GM19397 (cell line): Measurements from ENCODE around the gene NACC2.

Experiments
- ATAC-seq: cut with Tn5 transposase; IDR thresholded peaks from one replicate; pipeline ENCODE4 v1.9.1; 2021; ENCODE audit warnings: mild to moderate bottlenecking, moderate library complexity; ENCODE audit not compliant: unreplicated experiment

Gene NACC2

GRCh38 chr9:135985889-135986288 is 109.2 kb downstream of the NACC2 start:
- no peak for ATAC-seq

DNA sequence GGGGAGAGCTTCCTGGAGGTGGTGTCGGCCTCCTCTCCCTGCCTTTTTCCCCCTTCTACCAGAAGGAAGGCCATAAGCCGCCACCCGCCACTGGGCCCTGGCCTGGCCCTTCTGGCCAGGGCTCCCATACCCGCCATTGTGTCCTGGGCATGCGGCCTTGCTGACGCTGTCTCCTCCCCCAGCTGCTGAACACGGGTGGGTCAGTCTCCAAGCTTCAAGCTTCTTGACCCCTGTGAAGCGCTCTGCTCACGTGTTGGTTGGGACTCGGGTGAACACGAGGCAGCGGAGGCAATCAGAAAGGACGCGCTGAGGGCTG is 109.7 kb downstream of the NACC2 start:
- no peak for ATAC-seq

DNA sequence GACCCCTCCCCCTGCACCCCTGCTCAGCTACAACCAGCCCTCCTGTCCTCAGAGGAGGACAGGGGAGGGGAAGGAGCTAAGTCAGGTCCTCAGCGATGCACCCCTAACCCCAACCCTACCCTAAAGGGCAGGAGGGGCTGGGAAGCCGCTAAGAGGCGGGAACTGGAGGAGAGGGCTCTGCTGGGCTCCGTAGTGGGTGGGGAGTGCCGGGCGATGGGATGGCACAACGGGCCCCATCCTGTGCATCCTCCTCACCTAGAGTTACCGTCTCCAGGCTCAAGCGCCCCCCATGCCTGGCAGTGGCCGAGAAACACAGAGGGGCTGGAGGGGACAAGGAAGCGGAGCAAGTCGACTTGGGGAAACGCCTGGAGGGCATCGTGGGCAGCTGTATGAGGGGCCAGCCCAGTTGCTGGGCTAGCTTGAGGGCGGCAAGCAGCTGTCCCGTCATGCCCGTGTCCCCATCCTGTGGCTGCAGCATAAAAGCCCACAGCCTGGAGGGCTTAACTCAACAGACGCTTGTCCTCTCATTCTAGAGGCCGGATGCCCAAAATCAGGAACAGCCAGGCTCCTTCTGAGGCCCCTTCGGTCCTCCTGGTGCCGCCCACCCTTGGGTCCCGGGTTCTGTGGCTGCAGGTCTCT is 110.9 kb downstream of the NACC2 start:
- no peak for ATAC-seq

DNA sequence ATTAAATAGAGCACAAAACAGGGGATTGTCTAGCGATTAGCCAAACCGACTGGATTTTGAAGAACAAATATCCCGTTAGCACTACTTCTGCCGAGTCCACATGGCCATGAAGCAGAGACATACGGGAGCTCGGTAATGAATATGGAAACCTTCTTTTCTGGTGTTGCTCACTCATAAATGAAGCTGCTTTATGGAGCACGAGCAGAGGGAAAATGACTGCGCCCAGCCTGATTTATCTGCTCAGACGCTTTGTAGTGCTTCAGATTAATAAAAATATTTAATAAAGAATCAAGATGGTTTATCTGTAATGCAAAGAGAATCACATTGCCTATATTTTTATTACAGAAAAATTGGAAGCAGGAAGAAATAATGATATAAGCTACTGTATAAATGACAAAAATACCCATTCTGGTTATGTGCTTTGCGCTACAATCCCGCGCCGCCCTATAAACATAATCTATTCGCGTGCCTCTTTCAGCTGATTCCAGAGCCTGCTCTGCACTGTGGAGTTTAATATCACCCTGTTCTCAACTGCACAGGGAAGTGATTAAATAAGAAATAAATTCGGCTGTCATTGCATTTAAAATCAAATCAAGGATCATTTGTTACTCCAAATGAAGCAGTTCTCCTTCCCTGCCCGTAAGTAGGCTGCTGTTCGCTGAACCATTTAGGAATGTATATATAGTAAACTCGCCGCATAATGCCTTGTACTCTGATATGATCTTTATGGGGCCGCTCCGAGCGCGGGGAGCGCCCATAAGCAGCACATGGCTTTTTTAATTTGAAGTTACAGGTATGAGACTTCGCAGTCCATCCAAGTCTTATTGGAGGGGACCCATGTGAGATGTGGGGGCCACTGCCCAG is 111.6 kb downstream of the NACC2 start:
- ATAC-seq: no peak

DNA sequence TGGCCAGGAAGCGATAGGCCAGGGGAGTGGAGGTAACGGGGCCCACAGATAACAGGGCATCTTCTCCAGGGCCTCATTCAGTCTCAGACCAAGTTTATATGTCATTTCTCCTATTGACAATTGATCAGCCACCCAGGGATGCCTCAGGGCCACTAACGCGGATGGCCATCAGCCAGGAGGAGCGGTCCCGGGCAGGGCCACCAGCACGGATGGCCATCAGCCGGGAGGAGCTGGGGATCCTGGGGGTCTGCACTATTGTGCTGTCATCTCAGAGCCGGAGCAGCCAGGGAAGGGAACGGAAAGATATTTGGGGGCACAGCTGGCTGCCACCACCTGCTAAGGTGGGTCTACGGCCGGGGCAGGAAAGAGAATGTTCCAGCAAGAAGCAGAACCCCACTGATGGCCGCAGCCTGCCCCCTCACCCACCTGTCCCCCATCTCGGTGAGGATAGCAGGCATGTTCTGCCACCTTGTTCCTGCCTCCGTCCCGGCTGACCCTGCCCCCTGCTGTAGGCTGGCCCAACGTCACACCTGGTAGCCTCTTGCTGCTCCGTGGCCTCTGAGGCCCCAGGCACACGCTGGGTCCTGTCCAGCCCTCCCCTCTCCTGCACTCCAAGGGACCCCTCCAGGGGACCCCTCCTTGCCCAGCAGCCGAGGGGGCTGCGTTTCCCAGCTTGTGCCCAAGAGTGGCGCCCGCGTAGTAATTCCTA is 112.4 kb downstream of the NACC2 start:
- no peak for ATAC-seq

DNA sequence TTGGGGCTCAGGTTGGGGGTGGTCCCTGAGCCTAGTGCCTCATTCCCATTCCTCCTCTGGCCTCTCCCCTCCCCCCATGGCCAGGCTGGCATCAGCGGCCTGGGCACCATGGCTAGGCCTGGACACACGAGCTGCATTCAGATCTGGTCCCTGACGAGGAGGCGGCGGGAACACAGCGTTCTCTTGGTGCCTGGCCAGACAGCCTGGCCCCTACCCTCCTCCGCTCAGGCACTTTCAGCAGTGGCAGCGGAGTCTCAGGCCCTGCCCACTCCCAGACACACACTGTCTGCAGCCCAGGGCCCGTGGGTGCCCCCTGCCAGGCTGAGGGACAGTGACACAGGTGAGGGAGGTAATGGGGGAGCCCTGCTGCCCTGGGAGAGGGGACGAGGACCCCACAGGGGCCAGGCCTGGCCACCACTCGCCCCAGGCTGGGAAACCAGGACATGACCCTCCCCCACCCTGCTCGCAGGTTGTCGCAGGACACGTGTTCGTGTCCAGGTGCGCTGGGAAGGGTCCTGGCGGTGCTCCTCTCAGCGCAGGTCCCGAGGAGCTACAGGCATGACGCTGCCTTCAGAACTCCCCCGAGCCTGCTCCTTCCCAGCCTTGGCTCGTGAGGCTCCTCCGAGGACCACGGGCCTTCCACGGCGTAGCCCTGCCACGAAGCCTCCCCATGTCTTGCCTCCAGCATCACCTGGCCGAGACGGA is 114.0 kb downstream of the NACC2 start:
- ATAC-seq: no peak

GRCh38 chr9:135979547-135980166 is 115.4 kb downstream of the NACC2 start:
- no peak for ATAC-seq

- ATAC-seq: no peak
These were observed 116.2 kb downstream of the NACC2 start for GRCh38 chr9:135978642-135979546.

DNA sequence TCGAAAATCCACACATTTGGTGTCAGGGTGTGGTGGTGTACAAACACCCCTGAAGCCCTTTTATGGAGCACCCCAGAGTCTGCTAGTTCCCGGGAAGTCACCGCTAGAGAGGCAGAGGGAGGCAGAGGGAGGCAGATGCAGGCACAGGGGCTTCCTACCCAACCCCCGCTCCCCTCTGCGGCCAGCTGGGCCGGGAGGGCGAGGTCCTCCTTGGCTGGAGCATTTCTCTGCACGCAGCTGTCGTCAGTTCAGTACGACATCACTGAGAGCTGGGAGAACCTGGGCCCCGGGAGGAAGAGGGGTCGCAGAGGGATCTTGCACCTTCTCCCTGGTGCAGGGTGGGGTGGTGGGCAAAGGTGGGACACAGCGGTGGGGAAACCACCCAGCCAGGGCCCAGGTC is 118.1 kb downstream of the NACC2 start:
- ATAC-seq: no peak

DNA sequence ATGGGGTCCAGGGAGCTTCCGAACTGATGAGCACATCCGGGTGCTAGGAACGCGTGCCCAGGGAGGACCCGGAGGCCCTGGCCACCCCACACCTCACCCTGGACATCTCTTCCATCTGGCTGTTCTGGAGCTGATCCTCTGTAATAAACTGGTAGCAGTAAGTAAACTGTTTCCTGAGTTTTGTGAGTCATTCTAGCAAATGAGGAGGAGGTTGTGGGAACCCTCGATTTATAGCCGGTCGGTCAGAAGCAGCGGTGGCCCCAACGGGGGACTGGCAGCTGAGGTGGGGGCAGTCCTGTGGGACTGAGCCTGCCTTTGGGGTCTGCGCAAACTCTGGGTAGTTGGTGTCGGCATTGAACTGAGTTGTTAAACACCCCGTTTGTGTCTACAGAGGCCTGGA is 118.6 kb downstream of the NACC2 start:
- no peak for ATAC-seq

DNA sequence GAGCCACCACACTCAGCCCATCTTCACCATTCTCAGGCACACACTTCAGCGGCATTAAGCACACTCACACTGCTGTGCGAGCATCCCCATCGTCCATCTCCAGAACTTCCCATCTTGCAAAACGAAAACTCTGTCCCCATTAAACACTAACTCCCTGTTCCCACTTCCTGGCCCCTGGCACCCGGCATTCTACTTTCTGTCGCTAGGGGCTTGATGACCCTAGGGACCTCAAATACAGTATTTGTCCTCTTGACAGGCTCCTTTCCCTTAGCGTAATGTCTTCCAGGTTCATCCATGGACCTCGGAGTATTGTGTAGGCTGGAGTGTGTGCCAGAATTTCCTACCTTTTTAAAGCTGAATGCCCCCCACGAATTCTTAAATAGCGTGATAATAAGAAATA is 119.3 kb downstream of the NACC2 start:
- no peak for ATAC-seq

DNA sequence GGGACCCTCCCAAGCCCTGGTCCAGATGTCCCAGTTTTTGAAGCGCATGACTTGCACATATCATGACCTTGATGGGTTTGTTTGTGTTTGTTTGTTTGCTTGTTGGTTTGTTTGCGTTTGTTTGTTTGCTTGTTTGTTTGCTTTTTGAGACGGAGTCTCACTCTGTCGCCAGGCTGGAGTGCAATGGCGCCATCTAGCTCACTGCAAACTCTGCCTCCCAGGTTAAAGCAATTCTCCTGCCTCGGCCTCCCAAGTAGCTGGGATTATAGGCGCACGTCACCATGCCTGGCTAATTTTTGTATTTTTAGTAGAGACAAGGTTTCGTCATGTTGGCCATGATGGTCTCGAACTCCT is 120.9 kb downstream of the NACC2 start:
- ATAC-seq: no peak

- ATAC-seq: no peak
These were observed 121.5 kb downstream of the NACC2 start for GRCh38 chr9:135973277-135974219.

- ATAC-seq: no peak
These were observed 123.2 kb downstream of the NACC2 start for GRCh38 chr9:135971892-135972291.

DNA sequence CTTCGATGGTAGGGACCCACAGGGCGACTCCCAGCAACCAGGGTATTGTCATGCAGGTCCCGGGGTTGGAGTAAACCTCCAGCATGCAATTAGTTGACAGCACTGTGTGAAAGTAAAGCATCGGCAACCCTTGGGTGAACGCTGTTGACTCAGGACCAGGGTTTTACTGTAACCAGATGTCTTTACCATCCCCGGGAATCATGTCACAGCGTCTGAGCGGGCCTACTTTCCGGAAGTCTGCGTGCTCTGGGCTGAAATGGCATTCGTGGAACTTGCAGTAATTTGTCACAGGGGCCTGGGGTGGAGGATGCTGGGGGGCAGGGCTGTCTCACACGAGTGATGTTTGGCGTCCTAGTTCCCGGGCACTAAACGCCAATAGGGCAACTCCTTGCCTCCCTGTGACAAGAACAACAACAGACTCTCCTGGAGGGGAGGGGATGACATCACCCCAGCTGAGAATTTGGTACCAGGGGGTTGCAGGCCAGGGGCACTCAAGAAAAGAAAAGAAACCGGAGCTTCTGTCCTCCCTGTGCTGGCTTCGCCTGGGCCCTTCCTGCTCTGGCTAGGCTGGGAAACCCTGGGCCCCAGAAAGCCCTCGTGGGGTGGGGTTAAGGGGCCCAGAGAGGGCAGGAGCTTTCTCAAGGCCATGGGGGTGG is 123.8 kb downstream of the NACC2 start:
- ATAC-seq: no peak

GRCh38 chr9:135970128-135970815 is 124.8 kb downstream of the NACC2 start:
- no peak for ATAC-seq

GRCh38 chr9:135969064-135969683 is 125.9 kb downstream of the NACC2 start:
- no peak for ATAC-seq
